Uterus (tissue), 4 donors: ENCODE data around the gene STH. TPM values are rescaled to one million over a fixed set of nuclear protein-coding genes. Genes with fewer than 3 reads are reported as not detected.

Source experiments
- DNase-seq, 2 donors: peaks; one replicate each; pipeline ENCODE4 v3.0.0-alpha.2; 2019 to 2020
- H3K27ac ChIP-seq, 2 donors: fragments of 200-600 bp; sonication (generic); 1 replicate in 1 of 2; 2 replicates in 1 of 2; pipeline ENCODE4 v1.5.1; 2016 to 2018
- H3K27me3 ChIP-seq, 2 donors: fragments of 200-600 bp; sonication (generic); one replicate each; pipeline ENCODE4 v1.5.1; 2018 to 2019; ENCODE audit warnings: control low read depth in 1 of 2
- H3K36me3 ChIP-seq, 2 donors: fragments of 200-600 bp; sonication (generic); one replicate each; pipeline ENCODE4 v1.5.1; 2019; ENCODE audit warnings: control low read depth in 1 of 2
- H3K4me1 ChIP-seq, 2 donors: fragments of 200-600 bp; sonication (generic); one replicate each; pipeline ENCODE4 v1.5.1; 2018 to 2019; ENCODE audit warnings: control low read depth in 1 of 2
- H3K4me3 ChIP-seq, 2 donors: fragments of 200-600 bp; sonication (generic); 1 replicate in 1 of 2; 2 replicates in 1 of 2; pipeline ENCODE4 v1.5.1; 2018 to 2019; ENCODE audit warnings: mild to moderate bottlenecking in 1 of 2
- H3K9me3 ChIP-seq, 2 donors: fragments of 200-600 bp; sonication (generic); one replicate each; pipeline ENCODE4 v1.5.1; 2019; ENCODE audit warnings: control low read depth in 1 of 2
- POLR2A ChIP-seq, 2 donors: fragments of 450-650 bp; IDR thresholded peaks; one replicate each; pipeline ENCODE4 v1.6.1; 2016; ENCODE audit warnings: antibody characterized with exemption in 2 of 2, mild to moderate bottlenecking in 1 of 2, moderate library complexity in 1 of 2
- intact Hi-C: fragments of 100-400 bp; cut with DNase I; formaldehyde crosslinking; loops from one replicate; pipeline ENCODE4 v1.15.1; 2023; ENCODE audit warnings: low total_unique reads
- total RNA-seq, 4 donors: library from RNA; depleted of rRNA in 3 of 4; stranded (reverse); fragments of >200 nt in 3 of 4; gene quantifications; one replicate each; pipeline versions ENCODE4 v1.1.0 to v1.2.4, GENCODE V29; 2014 to 2023
- TF ChIP-seq, protein P1 (sequence below), 4 experiments: fragments of 200-600 bp in 2 of 4; fragments of 450-650 bp in 2 of 4; sonication (generic) in 2 of 4; IDR thresholded peaks; one replicate each; pipeline ENCODE4 v1.5.1; 2016 to 2019; ENCODE audit warnings: antibody characterized with exemption in 4 of 4, mild to moderate bottlenecking in 2 of 4, moderate library complexity in 1 of 4
- donor health status: DM: yes; HTN: yes; CAD: no.

The STH gene
- total RNA-seq, 4 donors from 2014 or later, result not detected

DNA sequence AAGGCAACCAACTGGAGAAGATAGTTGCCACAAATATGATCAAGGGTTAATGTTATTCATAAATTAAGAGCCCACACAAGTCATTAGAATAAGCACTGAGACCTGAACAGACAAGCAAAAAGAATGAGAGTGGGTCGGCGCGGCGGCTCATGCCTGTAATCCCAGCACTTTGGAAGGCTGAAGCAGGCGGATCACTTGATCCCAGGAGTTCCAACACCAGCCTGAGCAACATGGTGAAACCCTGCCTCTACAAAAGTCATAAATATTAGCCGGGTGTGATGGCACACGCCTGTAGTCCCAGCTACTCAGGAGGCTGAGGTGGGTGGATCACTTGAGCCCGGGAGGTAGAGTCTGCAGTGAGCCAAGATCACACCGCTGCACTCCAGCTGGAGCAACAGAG, 40.7 kb upstream of the STH start:
- no peaks in the 10 kb centered on the region for H3K4me1 ChIP-seq
- no peak overlapping the region for H3K4me3 ChIP-seq
- TF ChIP-seq POLR2A (IDR thresholded peaks at IDR 0.05), result no peak
- TF ChIP-seq, protein P1, sequence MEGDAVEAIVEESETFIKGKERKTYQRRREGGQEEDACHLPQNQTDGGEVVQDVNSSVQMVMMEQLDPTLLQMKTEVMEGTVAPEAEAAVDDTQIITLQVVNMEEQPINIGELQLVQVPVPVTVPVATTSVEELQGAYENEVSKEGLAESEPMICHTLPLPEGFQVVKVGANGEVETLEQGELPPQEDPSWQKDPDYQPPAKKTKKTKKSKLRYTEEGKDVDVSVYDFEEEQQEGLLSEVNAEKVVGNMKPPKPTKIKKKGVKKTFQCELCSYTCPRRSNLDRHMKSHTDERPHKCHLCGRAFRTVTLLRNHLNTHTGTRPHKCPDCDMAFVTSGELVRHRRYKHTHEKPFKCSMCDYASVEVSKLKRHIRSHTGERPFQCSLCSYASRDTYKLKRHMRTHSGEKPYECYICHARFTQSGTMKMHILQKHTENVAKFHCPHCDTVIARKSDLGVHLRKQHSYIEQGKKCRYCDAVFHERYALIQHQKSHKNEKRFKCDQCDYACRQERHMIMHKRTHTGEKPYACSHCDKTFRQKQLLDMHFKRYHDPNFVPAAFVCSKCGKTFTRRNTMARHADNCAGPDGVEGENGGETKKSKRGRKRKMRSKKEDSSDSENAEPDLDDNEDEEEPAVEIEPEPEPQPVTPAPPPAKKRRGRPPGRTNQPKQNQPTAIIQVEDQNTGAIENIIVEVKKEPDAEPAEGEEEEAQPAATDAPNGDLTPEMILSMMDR (IDR thresholded peaks at IDR 0.05), result no peak
- DNase-seq, result no peak
- H3K27me3 ChIP-seq, result no peaks in the 10 kb centered on the region
- no peaks in the 10 kb centered on the region for H3K36me3 ChIP-seq
- no peaks in the 10 kb centered on the region for H3K9me3 ChIP-seq
- intact Hi-C loops, result no loop called here
- H3K27ac ChIP-seq, result no peak overlapping the region

DNA sequence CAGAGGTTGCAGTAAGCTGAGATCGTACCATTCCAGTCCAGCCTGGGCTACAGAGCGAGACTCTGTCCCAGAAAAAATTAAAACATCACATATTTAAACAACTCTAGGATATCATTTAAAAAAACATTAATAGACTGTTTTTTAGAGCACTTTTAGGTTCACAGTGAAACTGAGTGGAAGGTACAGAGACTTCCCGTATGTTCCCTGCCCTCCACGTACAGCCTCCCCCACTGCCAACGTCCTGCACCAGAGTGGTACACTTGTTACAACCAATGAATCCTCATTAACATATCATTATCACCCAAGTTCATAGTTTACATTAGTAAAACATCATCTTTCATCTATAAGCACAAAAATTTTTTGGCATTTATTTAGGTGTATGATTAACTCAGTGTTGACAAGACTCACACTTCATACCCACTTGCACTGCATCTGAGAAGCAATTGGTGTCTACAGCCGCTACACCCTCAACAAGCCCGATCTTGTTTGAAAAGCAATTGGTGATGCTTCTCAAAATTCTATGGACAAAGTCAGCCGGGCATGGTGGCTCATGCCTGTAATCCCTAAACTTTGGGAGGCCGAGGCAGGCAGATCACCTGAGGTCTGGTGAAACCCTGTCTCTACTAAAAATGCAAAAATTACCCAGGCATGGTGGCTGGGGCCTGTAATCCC, 39.9 kb upstream of the STH start:
- no peak for DNase-seq

DNA sequence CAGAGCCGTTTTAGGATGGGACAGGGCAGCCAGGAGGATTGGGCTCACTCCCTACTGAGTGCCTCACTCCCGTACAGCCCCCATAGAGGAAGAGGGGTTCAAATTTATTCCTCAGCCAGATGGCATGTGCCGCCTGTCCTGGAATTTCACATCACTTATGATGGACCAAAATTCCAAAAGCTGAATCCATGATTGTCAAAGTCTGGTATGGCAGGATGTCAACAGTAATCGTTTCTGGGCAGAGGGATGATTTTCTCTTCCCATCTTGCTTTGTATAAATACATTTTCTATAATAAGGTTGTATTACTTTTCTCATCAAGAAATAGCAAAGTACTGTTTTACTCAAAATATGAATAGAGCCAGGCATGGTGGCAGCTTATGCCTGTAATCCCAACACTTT, 38.7 kb upstream of the STH start:
- Histone ChIP-seq H3K27ac (no peak overlapping the region), H3K36me3 (no peaks in the 10 kb centered on the region), H3K9me3 (no peaks in the 10 kb centered on the region), H3K4me1 (no peaks in the 10 kb centered on the region), H3K27me3 (no peaks in the 10 kb centered on the region), H3K4me3 (no peak overlapping the region)
- TF ChIP-seq, protein P1 (IDR thresholded peaks at IDR 0.05), result no peak
- no peak for TF ChIP-seq POLR2A (IDR thresholded peaks at IDR 0.05)
- intact Hi-C loops, result no loop called here
- no peak for DNase-seq

More for the DNA sequence above, 39.9 kb upstream of the STH start:
- H3K9me3 ChIP-seq, result no peaks in the 10 kb centered on the region
- no peaks in the 10 kb centered on the region for H3K36me3 ChIP-seq
- H3K27me3 ChIP-seq, result no peaks in the 10 kb centered on the region
- no peak overlapping the region for H3K4me3 ChIP-seq
- TF ChIP-seq POLR2A (IDR thresholded peaks at IDR 0.05), result no peak
- TF ChIP-seq, protein P1 (IDR thresholded peaks at IDR 0.05), result no peak
- no peak overlapping the region for H3K27ac ChIP-seq
- intact Hi-C loops, result no loop called here
- no peaks in the 10 kb centered on the region for H3K4me1 ChIP-seq

DNA sequence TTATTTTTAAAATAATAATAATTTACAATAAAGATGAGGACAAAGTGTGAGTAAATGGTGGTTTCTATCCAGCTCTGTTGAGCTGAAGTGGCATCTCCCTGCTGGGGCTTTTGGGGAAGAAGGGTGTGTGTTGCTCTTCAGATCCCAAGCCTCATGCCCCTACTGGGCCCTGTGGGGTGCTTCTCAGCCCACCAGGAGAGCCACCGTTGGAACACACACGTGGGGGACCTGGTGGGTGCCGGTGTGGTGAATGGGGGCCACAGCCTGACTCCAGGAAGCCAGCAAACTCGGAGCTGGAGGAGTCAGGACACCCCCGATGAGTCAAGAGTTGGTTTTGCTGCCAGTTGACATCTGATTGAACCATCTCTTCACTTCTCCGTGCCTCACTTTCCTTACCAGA, 37.8 kb upstream of the STH start:
- Histone ChIP-seq H3K27ac (no peak overlapping the region), H3K36me3 (no peaks in the 10 kb centered on the region), H3K27me3 (no peaks in the 10 kb centered on the region), H3K4me1 (no peaks in the 10 kb centered on the region), H3K4me3 (no peak overlapping the region), H3K9me3 (no peaks in the 10 kb centered on the region)
- no peak for DNase-seq
- intact Hi-C loops, result no loop called here
- no peak for TF ChIP-seq POLR2A (IDR thresholded peaks at IDR 0.05)
- TF ChIP-seq, protein P1 (IDR thresholded peaks at IDR 0.05), result no peak

DNA sequence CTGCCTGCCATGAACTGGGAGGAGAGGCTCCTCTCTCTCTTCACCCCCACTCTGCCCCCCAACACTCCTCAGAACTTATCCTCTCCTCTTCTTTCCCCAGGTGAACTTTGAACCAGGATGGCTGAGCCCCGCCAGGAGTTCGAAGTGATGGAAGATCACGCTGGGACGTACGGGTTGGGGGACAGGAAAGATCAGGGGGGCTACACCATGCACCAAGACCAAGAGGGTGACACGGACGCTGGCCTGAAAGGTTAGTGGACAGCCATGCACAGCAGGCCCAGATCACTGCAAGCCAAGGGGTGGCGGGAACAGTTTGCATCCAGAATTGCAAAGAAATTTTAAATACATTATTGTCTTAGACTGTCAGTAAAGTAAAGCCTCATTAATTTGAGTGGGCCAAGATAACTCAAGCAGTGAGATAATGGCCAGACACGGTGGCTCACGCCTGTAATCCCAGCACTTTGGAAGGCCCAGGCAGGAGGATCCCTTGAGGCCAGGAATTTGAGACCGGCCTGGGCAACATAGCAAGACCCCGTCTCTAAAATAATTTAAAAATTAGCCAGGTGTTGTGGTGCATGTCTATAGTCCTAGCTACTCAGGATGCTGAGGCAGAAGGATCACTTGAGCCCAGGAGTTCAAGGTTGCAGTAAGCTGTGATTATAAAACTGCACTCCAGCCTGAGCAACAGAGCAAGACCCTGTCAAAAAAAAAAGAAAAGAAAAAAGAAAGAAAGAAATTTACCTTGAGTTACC, 36.7 kb upstream of the STH start:
- TF ChIP-seq, protein P1 (IDR thresholded peaks at IDR 0.05), result no peak
- no peak for TF ChIP-seq POLR2A (IDR thresholded peaks at IDR 0.05)
- H3K27me3 ChIP-seq, result no peaks in the 10 kb centered on the region
- H3K4me3 ChIP-seq, result no peak overlapping the region
- no peak overlapping the region for H3K27ac ChIP-seq
- no peaks in the 10 kb centered on the region for H3K4me1 ChIP-seq
- no peaks in the 10 kb centered on the region for H3K36me3 ChIP-seq
- no peaks in the 10 kb centered on the region for H3K9me3 ChIP-seq
- no peak for DNase-seq
- intact Hi-C loops, result no loop called here
